GM12872 (cell line): ENCODE measurements around the gene SETSIP.

Source experiments
- CTCF ChIP-seq: IDR thresholded peaks from 3 replicates; pipeline ENCODE4 v1.5.1; 2011; ENCODE audit warnings: low read depth, mild to moderate bottlenecking, low read length, moderate library complexity; ENCODE audit not compliant: insufficient read depth

Gene SETSIP

GRCh38 chr1:92045766-92046495, 29.3 kb downstream of the SETSIP start:
- no peak for TF ChIP-seq CTCF

- no peak for TF ChIP-seq CTCF
Measured at GRCh38 chr1:92043621-92044020, 31.6 kb downstream of the SETSIP start.

- no peak for TF ChIP-seq CTCF
Measured at GRCh38 chr1:92040971-92041370, 34.2 kb downstream of the SETSIP start.

GRCh38 chr1:92038695-92039346, 36.4 kb downstream of the SETSIP start:
- TF ChIP-seq CTCF = no peak

- TF ChIP-seq CTCF = no peak
Measured at GRCh38 chr1:92037400-92037799, 37.8 kb downstream of the SETSIP start.

GRCh38 chr1:92031281-92032110, 43.7 kb downstream of the SETSIP start:
- TF ChIP-seq CTCF = no peak

GRCh38 chr1:92030656-92031107, 44.5 kb downstream of the SETSIP start:
- TF ChIP-seq CTCF = no peak
